ENCODE data around the gene CDCA3. TPM values are rescaled to one million over a fixed set of nuclear protein-coding genes. Genes with fewer than 3 reads are reported as not detected.
A peak's percentile ranks its signal among the peaks of the same experiment; 100 is the strongest.
"Not testable (repeated sequence)": the region's sequence is repeated elsewhere in the genome, so short reads cannot be mapped to it uniquely, and the experiment has no call there.

Gene CDCA3
- total and polyA plus RNA-seq, 7 experiments from 2014 or later: 0.64 to 55.6 (median 1.4) TPM; not detected in 1

DNA sequence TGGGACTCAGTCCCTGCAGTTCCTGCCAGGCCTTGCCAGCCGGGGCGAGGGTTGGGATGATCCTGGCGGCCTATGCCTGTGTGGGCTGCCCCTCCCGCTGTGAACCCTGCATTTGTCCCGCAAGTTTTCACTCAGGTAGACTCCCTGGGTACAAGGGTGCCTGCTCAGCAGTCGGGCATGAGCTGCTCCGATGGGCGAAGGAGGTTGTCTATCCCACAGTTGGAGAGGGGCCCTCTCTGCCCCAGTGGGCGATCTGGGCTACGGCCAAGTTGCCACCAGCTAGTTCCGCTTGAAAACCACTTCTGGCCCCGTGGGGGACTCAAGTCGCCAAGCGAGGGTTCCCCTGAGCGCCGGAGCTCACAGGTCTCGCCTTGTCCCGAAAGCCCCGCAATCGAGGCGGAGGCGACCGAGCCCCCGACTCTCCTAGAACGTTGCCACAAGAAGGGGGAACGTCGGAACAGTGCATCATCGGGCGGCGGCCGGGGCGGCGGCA, 15.9 kb upstream of the CDCA3 start:
- no peaks in the 10 kb centered on the region for H3K27me3 Mint-ChIP-seq
- CTCF ChIA-PET: interaction anchor here (0.9 to 3.8 kb wide), 5 partner anchors 15 to 81 kb away, joined by 3 to 31 read pairs (median 4); partner anchors contain the start of genes CDCA3 and USP5
- H3K27ac ChIP-seq (ENCODE audit: low read depth, low read length): peak overlapping the region; percentile 82

DNA sequence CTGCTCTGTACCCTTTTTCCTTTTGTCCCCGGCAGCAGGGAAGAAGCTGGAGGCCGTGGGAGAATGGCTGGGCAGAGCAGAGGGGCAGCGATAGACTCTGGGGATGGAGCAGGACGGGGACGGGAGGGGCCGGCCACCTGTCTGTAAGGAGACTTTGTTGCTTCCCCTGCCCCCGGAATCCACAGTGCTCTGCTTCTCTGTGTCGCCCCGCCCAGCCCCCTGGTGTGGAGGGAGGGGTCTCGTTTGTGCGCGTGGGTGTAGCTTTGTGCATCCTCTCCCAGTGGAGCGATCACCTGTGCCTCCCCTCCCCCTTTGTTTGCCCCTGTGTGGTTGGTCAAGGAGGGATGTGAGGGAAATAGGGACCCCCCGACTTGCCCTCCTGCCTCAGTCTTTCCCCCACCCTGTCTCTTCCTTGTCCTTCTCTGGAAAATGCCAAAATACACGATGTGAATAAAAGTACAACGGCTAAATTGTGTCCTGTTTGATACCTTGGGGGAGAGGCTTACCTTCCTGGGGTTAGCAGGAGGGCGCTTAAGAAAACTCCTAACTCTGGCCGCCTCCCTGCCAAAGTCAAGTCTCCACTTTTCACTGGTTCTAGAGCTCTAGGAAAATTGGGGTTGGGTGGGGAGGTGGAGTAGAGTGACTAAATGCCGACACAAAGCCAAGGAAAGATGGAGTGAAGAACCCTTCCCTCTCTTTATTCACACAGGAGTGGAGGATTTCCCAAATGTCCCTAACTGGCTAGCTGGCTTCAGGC, 15.3 kb upstream of the CDCA3 start:
- Mint-ChIP-seq H3K27ac (peak overlapping the region; percentile 33 to 95 (median 85)), H3K9me3 (no peaks in the 10 kb centered on the region), H3K4me3 (peak overlapping the region; percentile 87 to 93 (median 90)), H3K36me3 (peaks cover 5 to 55% (median 19%) of the 10 kb centered on the region in 5 donors), H3K4me1 (peaks cover 25 to 44% (median 32%) of the 10 kb centered on the region in 7 donors), H3K27me3 (no peaks in the 10 kb centered on the region)
- no peaks in the 10 kb centered on the region for H3K27me3 ChIP-seq (ENCODE audit: control insufficient read depth in 2 of 2, insufficient read depth in 2 of 2, low read length in 2 of 2)
- peaks cover 29% of the 10 kb centered on the region in 2 donors for H3K4me1 ChIP-seq (ENCODE audit: control insufficient read depth in 2 of 2, insufficient read depth in 2 of 2, low read length in 2 of 2)
- ChIA-PET POLR2A (interaction anchor here (0.9 to 6.5 kb wide), 13 partner anchors 10 to 774 kb away, joined by 3 to 90 read pairs (median 4); partner anchors contain the start of genes C12orf57, CDCA3, MLF2 and RNU7-1), CTCF (interaction anchor here (0.9 to 3.8 kb wide), 2 partner anchors 14 to 81 kb away, joined by 3 to 31 read pairs; partner anchors contain the start of genes CDCA3 and USP5)
- ATAC-seq: no peak
- H3K4me3 ChIP-seq (ENCODE audit: low read length): peak overlapping the region; percentile 61
- H3K36me3 ChIP-seq (ENCODE audit: control insufficient read depth in 2 of 3, insufficient read depth in 3 of 3, low read length in 3 of 3): peaks cover 6 to 61% (median 8%) of the 10 kb centered on the region in 3 experiments
- no peak for DNase-seq
- no peaks in the 10 kb centered on the region for H3K9me3 ChIP-seq (ENCODE audit: control insufficient read depth in 2 of 3, low read length in 3 of 3)
- peak overlapping the region; percentile 82 for H3K27ac ChIP-seq (ENCODE audit: low read depth, low read length)
- intact Hi-C loops (cut with micrococcal nuclease): loop anchor here in 1 of 2 donors (5.0 kb wide), 1 partner anchor 226 kb away; the partner anchor contains the start of gene C1R

More for the DNA sequence above, 15.9 kb upstream of the CDCA3 start:
- H3K27me3 ChIP-seq (ENCODE audit: control insufficient read depth in 2 of 2, insufficient read depth in 2 of 2, low read length in 2 of 2): no peaks in the 10 kb centered on the region
- Mint-ChIP-seq H3K4me3 (peak overlapping the region; percentile 87 to 93 (median 90)), H3K4me1 (peaks cover 30 to 50% (median 38%) of the 10 kb centered on the region in 7 donors), H3K27ac (peak overlapping the region; percentile 68 to 95 (median 87)), H3K9me3 (no peaks in the 10 kb centered on the region), H3K36me3 (peaks cover 4 to 55% (median 18%) of the 10 kb centered on the region in 5 donors)
- intact Hi-C loops (cut with micrococcal nuclease): loop anchor here (1.0 to 5.0 kb wide), 4 partner anchors 15 to 225 kb away; partner anchors contain the start of genes USP5 (in 2 of the 2), C1R (in 1 of the 2), EMG1 (in 1 of the 2) and MLF2 (in 1 of the 2)
- peaks cover 6 to 55% (median 7%) of the 10 kb centered on the region in 3 experiments for H3K36me3 ChIP-seq (ENCODE audit: control insufficient read depth in 2 of 3, insufficient read depth in 3 of 3, low read length in 3 of 3)
- H3K4me3 ChIP-seq (ENCODE audit: low read length): peak overlapping the region; percentile 61
- peaks cover 36% of the 10 kb centered on the region in 2 donors for H3K4me1 ChIP-seq (ENCODE audit: control insufficient read depth in 2 of 2, insufficient read depth in 2 of 2, low read length in 2 of 2)
- no peaks in the 10 kb centered on the region for H3K9me3 ChIP-seq (ENCODE audit: control insufficient read depth in 2 of 3, low read length in 3 of 3)
- peak in 1 of 9 donors; percentile 75 for DNase-seq
- POLR2A ChIA-PET: interaction anchor here (0.9 to 6.5 kb wide), 15 partner anchors 10 to 773 kb away, joined by 3 to 90 read pairs (median 4); partner anchors contain the start of genes C12orf57, CDCA3, ENO2 and RNU7-1
- peak; percentile 10 for ATAC-seq

DNA sequence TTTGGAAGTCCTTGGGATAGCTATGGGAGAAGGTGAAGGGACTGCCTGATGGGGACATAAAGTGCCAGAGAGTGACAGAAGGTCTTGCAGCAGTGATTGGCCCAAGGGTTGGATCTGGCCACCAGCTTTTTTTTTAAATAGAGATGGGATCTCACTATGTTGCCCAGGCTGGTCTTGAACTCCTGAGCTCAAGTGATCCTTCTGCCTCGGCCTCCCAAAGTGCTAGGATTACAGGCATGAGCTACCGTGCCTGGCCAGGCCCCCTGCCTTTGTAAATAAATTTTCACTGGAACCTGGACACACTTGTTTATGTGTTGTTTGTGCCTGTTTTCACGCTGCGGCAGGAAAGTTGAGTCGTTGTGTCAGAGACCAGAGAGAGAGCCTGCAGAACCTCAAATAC, 14.2 kb upstream of the CDCA3 start:
- H3K4me1 ChIP-seq (ENCODE audit: control insufficient read depth in 2 of 2, insufficient read depth in 2 of 2, low read length in 2 of 2): peaks cover 21 to 23% of the 10 kb centered on the region in 2 donors
- H3K27me3 ChIP-seq (ENCODE audit: control insufficient read depth in 2 of 2, insufficient read depth in 2 of 2, low read length in 2 of 2); H3K27ac ChIP-seq (ENCODE audit: low read depth, low read length); H3K27me3 Mint-ChIP-seq; H3K9me3 Mint-ChIP-seq; ATAC-seq; H3K9me3 ChIP-seq (ENCODE audit: control insufficient read depth in 2 of 3, low read length in 3 of 3); DNase-seq; H3K4me3 ChIP-seq (ENCODE audit: low read length): not testable (repeated sequence)
- Mint-ChIP-seq H3K4me3 (peak overlapping the region in 9 of 10 donors; percentile 9 to 91 (median 71)), H3K4me1 (peaks cover 20 to 34% (median 23%) of the 10 kb centered on the region in 7 donors), H3K36me3 (peaks cover 10 to 55% (median 28%) of the 10 kb centered on the region in 5 donors), H3K27ac (peak overlapping the region in 5 of 9 donors; percentile 38 to 87 (median 70))
- intact Hi-C loops (cut with micrococcal nuclease): loop anchor here in 1 of 2 donors (5.0 kb wide), 1 partner anchor 227 kb away; the partner anchor contains the start of gene C1R
- CTCF ChIA-PET: interaction anchor here (0.6 to 2.2 kb wide), 2 partner anchors 13 to 247 kb away, joined by 3 to 8 read pairs; partner anchors contain the start of gene USP5
- POLR2A ChIA-PET: interaction anchor here (1.4 to 6.5 kb wide), 5 partner anchors 8 to 112 kb away, joined by 3 to 90 read pairs (median 4); partner anchors contain the start of genes CDCA3, MLF2, SPSB2 and USP5
- H3K36me3 ChIP-seq (ENCODE audit: control insufficient read depth in 2 of 3, insufficient read depth in 3 of 3, low read length in 3 of 3): peaks cover 15 to 61% (median 18%) of the 10 kb centered on the region in 3 experiments

DNA sequence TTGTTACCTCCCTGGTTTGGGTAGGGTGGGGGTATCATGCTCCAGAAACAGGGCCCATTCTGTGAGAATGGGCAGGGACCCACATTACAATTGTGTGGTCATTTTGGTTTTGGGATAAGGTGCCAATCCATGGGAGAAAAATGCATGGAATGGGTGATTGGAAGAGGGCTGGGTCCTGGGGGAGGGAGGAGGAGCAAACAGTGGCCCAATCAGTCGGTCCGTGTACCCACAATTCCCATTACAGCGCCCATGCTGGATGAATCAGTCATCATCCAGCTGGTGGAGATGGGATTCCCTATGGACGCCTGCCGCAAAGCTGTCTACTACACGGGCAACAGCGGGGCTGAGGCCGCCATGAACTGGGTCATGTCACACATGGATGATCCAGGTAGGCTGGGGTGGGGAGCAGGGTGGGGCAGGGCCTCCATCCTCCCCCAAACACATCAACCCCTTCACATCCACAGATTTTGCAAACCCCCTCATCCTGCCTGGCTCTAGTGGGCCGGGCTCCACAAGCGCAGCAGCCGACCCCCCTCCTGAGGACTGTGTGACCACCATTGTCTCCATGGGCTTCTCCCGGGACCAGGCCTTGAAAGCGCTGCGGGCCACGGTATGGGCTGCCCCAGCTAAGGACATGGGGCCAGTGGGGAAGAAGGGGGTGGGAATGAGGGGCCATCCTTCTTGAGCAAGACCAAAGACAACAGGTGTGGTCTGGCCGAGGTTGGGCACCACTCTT, 12.7 kb upstream of the CDCA3 start:
- no peak overlapping the region for H3K4me3 Mint-ChIP-seq
- peaks cover 11 to 12% of the 10 kb centered on the region in 2 donors for H3K4me1 ChIP-seq (ENCODE audit: control insufficient read depth in 2 of 2, insufficient read depth in 2 of 2, low read length in 2 of 2)
- no peaks in the 10 kb centered on the region for H3K27me3 ChIP-seq (ENCODE audit: control insufficient read depth in 2 of 2, insufficient read depth in 2 of 2, low read length in 2 of 2)
- intact Hi-C loops (cut with micrococcal nuclease): no loop called here
- no peaks in the 10 kb centered on the region for H3K27me3 Mint-ChIP-seq
- H3K27ac ChIP-seq (ENCODE audit: low read depth, low read length): no peak overlapping the region
- no peak for DNase-seq
- H3K36me3 Mint-ChIP-seq: peaks cover 10 to 43% (median 28%) of the 10 kb centered on the region in 5 donors
- POLR2A ChIA-PET: interaction anchor here (1.7 to 6.5 kb wide), 2 partner anchors 9 to 11 kb away, joined by 4 to 90 read pairs; partner anchors contain the start of genes CDCA3, SPSB2 and USP5
- no peaks in the 10 kb centered on the region for H3K9me3 Mint-ChIP-seq
- peaks cover 20 to 68% (median 31%) of the 10 kb centered on the region in 3 experiments for H3K36me3 ChIP-seq (ENCODE audit: control insufficient read depth in 2 of 3, insufficient read depth in 3 of 3, low read length in 3 of 3)
- peaks cover 8 to 18% (median 10%) of the 10 kb centered on the region in 7 donors for H3K4me1 Mint-ChIP-seq
- H3K27ac Mint-ChIP-seq: peak overlapping the region in 2 of 9 donors; percentile 74 to 80
- CTCF ChIA-PET: interaction anchor here (0.6 to 2.2 kb wide), 5 partner anchors 8 to 556 kb away, joined by 3 to 8 read pairs (median 4); partner anchors contain the start of genes SPSB2 and USP5
- H3K9me3 ChIP-seq (ENCODE audit: control insufficient read depth in 2 of 3, low read length in 3 of 3): no peaks in the 10 kb centered on the region
- no peak overlapping the region for H3K4me3 ChIP-seq (ENCODE audit: low read length)
- ATAC-seq: no peak

DNA sequence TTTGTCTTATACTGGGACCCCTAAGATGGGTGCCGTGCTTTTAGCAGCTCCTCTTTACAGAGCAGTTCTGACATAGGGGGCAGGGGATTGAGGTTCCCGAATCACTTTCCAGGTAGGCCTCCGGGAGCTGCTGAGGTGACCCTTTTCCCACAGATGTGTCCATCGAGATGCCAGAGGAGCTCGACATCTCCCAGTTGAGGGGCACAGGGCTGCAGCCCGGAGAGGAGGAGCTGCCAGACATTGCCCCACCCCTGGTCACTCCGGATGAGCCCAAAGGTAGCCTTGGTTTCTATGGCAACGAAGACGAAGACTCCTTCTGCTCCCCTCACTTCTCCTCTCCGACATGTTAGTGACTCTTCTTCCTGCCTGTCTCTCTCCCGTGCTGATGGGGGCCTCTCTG, 11.9 kb upstream of the CDCA3 start:
- H3K4me3 ChIP-seq (ENCODE audit: low read length): no peak overlapping the region
- ATAC-seq: no peak
- Mint-ChIP-seq H3K4me1 (peaks cover under 1 to 11% (median 4%) of the 10 kb centered on the region in 7 donors), H3K9me3 (no peaks in the 10 kb centered on the region), H3K4me3 (no peak overlapping the region), H3K27me3 (no peaks in the 10 kb centered on the region), H3K27ac (peak overlapping the region in 2 of 9 donors; percentile 74 to 80), H3K36me3 (peaks cover 10 to 37% (median 30%) of the 10 kb centered on the region in 5 donors)
- ChIA-PET CTCF (interaction anchor here (0.5 to 1.0 kb wide), 4 partner anchors 9 to 555 kb away, joined by 3 to 5 read pairs (median 4); no protein-coding TSS in a partner anchor), POLR2A (interaction anchor here (6.5 kb wide), 1 partner anchor 10 kb away, joined by 90 read pairs; the partner anchor contains the start of genes CDCA3 and USP5)
- no peaks in the 10 kb centered on the region for H3K9me3 ChIP-seq (ENCODE audit: control insufficient read depth in 2 of 3, low read length in 3 of 3)
- no peak overlapping the region for H3K27ac ChIP-seq (ENCODE audit: low read depth, low read length)
- no peak for DNase-seq
- peaks cover 21 to 75% (median 38%) of the 10 kb centered on the region in 3 experiments for H3K36me3 ChIP-seq (ENCODE audit: control insufficient read depth in 2 of 3, insufficient read depth in 3 of 3, low read length in 3 of 3)
- peaks cover 4 to 5% of the 10 kb centered on the region in 2 donors for H3K4me1 ChIP-seq (ENCODE audit: control insufficient read depth in 2 of 2, insufficient read depth in 2 of 2, low read length in 2 of 2)
- intact Hi-C loops (cut with micrococcal nuclease): no loop called here
- H3K27me3 ChIP-seq (ENCODE audit: control insufficient read depth in 2 of 2, insufficient read depth in 2 of 2, low read length in 2 of 2): no peaks in the 10 kb centered on the region

Measured in naive thymus-derived CD4-positive, alpha-beta T cell (primary cell).